NOMO-1 (cell line): Measurements from ENCODE around the gene PLCXD3.
A peak's percentile ranks its signal among the peaks of the same experiment; 100 is the strongest.

ENCODE experiments used
- DNase-seq, 2 experiments: peaks; one replicate each; lab custom pipeline; 2025; ENCODE audit not compliant: unreplicated experiment in 2 of 2; lab: John Stamatoyannopoulos, UW

PLCXD3 gene

GRCh38 chr5:41291323-41291722 lies 219.1 kb downstream of the PLCXD3 start:
- no peak for DNase-seq

GRCh38 chr5:41290810-41291209 lies 219.6 kb downstream of the PLCXD3 start:
- no peak for DNase-seq

DNA sequence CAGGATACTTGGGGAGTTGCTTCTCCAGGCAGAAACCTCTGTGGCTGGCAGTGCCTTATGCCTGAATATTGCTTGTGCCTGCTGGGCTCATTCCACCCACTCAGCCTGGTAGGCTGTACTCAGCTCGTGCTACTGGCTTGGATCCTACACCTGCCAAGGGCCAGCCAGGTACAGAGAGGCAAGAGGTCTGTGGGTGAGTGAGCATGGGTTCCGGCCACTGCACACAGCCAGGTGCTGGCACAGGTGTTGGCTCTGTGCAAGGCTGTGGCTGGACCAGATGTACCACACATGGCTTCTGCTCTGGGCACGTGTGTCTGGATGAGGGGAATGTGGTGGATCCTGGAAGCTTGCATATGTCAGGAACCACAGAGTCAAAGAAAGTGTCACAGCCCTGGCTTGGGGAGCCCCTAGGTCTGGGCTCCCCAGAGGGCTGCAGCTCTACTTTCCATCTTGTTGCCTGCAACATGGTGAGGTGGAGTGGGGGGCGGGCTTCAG lies 220.4 kb downstream of the PLCXD3 start:
- no peak for DNase-seq

- DNase-seq: no peak
Measured at GRCh38 chr5:41286696-41287095, 223.7 kb downstream of the PLCXD3 start.

GRCh38 chr5:41286165-41286564 lies 224.2 kb downstream of the PLCXD3 start:
- DNase-seq: no peak

- no peak for DNase-seq
Measured at GRCh38 chr5:41284938-41285337, 225.5 kb downstream of the PLCXD3 start.

DNA sequence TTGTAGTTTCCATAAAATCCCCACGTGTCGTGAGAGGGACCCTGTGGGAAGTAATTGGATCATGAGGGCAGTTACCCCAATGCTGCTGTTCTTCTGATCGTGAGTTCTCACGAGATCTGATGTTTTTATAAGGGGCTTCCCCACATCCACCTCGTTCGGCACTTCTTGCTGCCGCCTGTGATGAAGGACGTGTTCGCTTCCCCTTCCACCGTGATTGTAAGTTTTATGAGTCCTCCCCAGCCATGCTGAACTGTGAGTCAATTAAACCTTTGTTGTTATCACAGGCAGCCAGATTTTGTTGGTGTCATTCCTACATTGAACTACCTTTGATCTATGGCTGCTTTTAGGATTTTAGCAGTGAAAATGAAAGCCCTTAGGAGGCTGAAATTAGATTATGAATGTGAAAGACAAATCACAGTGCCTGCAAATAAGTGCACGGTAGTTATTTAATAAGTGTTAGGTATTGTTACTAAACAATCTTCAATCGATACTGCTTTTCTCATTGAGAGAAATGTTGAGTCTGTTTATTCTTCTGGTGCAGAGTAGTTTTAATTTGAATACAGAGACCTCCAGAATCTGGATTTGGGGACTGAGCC lies 229.1 kb downstream of the PLCXD3 start:
- DNase-seq: no peak

- DNase-seq: no peak
Measured at GRCh38 chr5:41279040-41279439, 231.4 kb downstream of the PLCXD3 start.

GRCh38 chr5:41277476-41278245 lies 232.7 kb downstream of the PLCXD3 start:
- DNase-seq: peak in 1 of 2 experiments; percentile 12

DNA sequence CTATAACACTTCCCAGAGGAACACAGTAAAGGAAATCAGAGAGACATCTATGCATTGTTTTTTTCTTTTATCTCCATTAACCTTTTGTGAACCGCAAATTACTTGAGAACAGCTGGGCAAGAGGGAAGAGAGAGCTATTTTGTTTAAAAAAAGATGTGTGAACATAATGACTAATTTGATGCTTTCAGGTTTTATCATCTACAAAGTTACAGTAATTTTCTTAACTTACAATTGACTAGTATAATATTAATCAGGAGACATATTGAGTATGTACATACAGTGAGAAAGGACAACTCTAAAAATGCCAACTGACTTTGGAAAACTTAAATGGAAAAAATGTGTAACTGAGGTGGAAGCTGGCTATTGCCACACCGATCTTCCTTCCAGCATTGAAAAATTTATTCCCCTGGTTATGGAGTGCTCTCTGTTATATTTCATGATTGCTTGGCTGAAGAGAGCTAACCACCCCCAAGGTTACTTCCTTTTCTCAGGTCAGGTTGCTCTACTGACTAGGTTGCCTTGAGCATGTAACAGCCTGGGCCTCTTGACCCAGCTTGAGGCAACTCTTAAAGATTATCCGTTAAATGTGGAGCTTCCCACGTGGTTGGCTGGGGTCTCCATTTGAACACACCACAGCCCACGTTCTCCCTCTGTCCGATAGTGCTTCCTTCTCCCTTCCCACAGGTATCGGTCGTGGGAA lies 234.4 kb downstream of the PLCXD3 start:
- DNase-seq: no peak

DNA sequence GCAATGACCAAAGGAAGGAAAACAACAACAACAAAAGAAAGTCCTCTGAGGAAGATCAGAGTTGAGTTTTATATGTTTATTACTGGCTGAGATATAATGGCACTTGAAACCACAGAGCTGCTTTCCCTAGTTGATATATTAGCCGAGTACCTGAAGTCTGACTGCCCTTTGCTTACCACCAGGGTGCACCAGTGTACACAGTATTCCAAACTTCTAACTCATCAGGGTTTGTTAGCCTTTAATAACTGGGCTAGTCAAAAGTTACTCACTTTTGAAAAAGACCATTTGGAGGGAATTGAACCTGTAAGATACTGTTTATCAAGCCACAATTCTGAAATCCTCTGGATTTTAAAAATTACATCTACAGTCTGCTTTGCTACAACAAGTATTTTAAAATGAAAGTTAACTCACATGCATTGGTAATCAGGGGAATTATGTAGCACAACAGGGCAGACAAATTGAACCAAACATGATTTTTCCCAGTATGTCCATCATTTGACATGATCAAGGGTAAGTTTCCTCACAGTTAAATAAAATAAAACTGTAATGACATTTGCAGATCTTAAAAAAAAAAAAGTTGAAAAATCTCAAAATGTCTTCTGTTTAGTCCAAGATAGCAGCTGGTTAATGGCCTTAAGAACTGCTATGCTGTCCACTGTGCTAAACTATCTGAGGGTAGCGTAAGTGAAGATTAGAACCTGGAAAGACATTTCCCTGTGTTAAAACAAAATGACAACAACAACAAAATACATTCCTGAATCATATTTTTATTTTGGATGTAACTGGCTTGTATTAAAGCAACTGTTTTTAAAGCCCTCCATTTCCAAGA lies 239.8 kb downstream of the PLCXD3 start:
- peak in 1 of 2 experiments; percentile 32 for DNase-seq

GRCh38 chr5:41268894-41269293 lies 241.5 kb downstream of the PLCXD3 start:
- DNase-seq: no peak

GRCh38 chr5:41266377-41266776 lies 244.0 kb downstream of the PLCXD3 start:
- DNase-seq: no peak

- no peak for DNase-seq
Measured at GRCh38 chr5:41264019-41264418, 246.4 kb downstream of the PLCXD3 start.

GRCh38 chr5:41263335-41263734 lies 247.1 kb downstream of the PLCXD3 start:
- no peak for DNase-seq
